H54 (cell line): ENCODE results near the gene RNU1-1.
"Not testable (repeated sequence)": the region's sequence is repeated elsewhere in the genome, so short reads cannot be mapped to it uniquely, and the experiment has no call there.

Source experiments
- DNase-seq: peaks from one replicate; pipeline ENCODE4 v3.0.0; 2011; ENCODE audit warnings: low spot score, mixed read lengths; ENCODE audit not compliant: insufficient read length
- FAIRE-seq: peaks from 3 replicates; lab custom pipeline; 2011; peaks lifted over from hg19 to GRCh38; lab: Jason Lieb, UNC
- POLR2A ChIP-seq: IDR thresholded peaks from 2 replicates; pipeline ENCODE4 v1.6.1; 2011; ENCODE audit warnings: low read depth, mild to moderate bottlenecking, low read length

RNU1-1 gene

DNA sequence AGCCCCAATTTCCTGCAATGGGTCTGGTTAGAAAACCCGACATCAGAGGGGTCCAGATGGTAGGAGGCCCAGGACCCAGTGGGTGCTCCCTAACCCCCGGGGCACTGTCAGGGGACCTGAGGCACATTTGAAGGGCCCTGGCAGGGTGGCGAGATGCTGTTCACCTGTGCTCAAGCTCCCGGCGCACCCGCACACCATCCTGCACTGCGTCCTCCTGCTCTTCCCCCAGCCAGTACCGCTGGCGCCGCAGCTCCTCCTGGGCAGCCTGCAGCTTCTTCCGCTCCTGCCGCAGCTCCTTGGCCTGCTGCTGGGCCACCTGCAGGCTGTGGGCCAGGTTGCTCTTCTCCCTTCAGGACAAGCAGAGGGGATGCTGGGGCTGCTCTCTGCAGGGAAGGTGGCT is 36.0 kb downstream of the RNU1-1 start:
- no peak for TF ChIP-seq POLR2A
- no peak for DNase-seq
- FAIRE-seq: no peak

DNA sequence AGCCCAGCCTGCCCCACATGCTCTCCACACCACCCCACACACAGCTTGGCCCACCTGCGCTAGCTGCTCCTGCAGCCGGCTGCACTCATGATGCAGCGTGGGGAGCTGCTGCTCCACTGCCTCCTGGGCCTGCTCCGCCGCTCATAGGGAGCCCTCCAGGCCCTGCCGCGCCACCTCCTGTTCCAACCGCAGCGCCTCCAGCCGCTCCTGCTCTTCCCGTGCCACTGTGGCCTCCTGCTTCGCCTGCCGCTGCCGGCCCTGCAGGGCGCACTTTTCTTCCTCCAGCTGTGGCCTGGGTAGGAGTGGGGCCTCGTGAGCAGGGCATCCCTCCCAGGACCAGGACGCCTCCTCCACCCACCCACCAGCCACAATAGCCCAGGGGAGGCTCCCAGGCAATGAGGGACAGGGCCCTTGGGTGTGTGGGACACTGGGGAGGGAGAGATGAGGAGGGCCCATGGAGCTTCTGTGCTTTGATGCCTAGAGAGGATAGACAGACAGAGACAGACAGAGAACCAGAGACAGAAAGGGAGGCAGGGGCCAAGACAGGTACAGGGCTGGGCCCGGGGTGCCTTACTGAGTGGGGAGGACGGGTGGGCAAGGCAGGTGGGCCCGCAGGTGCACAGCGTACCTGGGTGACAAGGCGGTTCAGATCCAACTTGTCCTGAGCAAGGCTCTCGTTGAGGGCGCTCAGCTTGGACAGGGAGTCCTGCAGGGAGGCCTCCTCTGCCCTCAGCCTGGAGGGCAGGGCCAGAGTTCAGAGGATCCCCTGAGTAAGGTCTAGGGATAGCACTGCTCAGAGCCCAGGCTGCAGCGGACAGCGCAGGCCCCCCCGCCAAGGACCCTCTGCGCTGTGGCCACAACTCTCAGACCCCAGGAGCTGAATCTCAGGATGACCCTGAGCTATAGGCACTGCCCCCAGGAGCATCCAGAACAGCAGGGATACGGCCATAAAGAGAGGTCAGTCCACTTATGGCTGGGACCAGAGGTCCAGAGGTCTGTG is 38.0 kb downstream of the RNU1-1 start:
- not testable (repeated sequence) for FAIRE-seq, DNase-seq

DNA sequence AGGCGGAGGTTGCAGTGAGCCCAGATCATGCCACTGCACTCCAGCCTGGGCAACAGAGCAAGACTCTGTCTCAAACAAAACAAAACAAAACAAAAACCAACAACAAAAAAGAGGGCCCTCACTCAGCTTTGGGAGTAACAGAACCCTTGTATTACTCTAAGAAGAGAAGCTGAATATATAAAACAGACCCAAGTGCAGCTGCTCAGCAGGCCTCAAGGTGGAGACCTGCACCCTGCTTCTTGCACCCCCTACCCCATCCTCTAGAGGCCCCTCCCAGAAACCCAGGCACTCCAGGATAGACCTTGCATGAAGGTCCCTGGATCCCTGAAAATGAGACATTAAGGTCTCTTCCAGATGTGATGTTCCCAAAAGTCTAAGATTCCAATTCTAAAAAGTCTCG is 39.2 kb downstream of the RNU1-1 start:
- DNase-seq, FAIRE-seq: not testable (repeated sequence)

DNA sequence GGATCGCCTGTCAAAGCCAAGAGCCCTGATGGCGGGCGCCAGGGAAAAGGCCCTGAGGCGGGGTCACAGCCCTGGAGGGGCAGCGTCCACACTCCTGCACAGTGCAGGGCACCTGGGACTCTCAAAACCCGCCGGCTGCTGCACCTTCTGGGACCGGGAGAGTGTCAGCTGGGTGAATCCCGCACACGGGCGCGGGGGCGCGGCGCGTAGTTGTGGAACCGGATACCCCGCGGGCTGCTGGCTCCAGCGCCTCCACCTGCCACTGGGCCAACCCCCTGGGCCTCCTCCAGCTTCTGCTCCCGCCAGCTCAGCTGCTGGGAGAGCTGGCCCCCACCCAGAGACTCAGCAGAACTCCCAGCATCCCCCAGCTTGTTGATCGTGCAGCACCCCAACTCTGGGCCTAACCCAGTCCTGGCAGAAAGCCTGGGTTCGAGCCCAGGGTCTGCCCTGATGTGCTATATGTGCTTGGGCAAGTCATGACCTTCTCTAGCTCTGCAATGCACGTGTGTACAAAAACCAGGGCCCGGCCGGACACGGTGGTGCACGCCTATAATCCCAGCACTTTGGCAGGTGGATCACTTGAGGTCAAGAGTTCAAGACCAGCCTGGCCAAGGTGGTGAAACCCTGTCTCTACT is 39.8 kb downstream of the RNU1-1 start:
- DNase-seq (no peak), FAIRE-seq (no peak)
- TF ChIP-seq POLR2A: no peak

DNA sequence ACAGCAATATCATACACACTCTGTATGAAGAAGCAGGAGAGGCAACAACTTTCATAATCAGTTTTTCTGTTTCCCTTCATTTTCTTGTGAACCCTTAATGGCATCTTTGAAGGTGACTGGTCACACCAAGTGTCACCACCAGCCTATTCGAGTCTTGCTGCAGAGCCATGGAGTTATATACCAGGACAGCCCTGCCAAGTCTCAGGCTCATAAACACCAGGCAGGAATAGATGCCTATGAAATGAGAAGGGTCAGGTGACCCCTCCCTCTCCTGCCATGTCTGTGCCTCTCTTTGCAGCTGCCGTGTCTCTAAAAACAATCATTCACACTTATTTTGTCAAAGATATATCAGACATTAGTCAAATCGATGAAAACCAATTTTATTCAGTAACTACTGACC is 45.5 kb downstream of the RNU1-1 start:
- FAIRE-seq: no peak
- TF ChIP-seq POLR2A: no peak
- DNase-seq: no peak

DNA sequence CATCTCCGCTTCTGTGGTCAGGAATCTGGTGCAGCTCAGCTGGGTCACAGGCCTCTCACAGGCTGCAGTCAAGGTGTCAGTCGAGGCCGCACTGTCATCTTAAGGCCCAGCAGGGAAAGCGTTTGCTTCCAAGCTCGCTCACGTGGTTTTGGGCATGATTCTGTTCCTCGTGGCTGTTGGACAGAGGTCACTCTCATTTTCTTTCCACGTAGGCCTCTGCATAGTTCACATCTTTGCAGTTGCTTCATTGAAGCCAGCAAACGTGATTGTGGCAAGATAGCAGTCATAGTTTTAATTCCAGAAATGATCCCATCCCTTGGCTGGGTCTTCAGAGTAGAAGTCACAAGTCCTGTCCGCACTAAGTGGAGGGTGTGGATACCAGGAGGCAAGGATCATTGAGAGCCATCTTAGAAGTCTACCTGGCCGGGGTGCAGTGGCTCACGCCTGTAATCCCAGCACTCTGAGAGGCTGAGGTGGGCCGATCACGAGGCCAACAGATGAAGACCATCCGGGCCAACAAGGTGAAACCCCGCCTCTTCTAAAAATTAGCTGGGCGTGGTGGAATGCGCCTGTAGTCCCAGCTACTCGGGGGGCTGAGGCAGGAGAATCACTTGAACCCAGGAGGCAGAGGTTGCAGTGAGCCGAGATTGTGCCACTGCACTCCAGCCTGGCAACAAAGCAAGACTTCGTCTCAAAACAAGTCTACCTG is 49.0 kb downstream of the RNU1-1 start:
- FAIRE-seq (no peak), DNase-seq (no peak)
- no peak for TF ChIP-seq POLR2A
